WI38 (cell line): Measurements from ENCODE around the gene LMF2.
A peak's percentile ranks its signal among the peaks of the same experiment; 100 is the strongest.

Source experiments
- H3K4me3 ChIP-seq: 2 replicates; pipeline ENCODE4 v1.5.1; 2011; ENCODE audit warnings: low read depth, mild to moderate bottlenecking, control low read depth, low read length
- CTCF ChIP-seq: IDR thresholded peaks from 2 replicates; pipeline ENCODE4 v1.5.1; 2012; ENCODE audit warnings: low read depth, mild to moderate bottlenecking, control low read depth, low read length

Gene LMF2

DNA sequence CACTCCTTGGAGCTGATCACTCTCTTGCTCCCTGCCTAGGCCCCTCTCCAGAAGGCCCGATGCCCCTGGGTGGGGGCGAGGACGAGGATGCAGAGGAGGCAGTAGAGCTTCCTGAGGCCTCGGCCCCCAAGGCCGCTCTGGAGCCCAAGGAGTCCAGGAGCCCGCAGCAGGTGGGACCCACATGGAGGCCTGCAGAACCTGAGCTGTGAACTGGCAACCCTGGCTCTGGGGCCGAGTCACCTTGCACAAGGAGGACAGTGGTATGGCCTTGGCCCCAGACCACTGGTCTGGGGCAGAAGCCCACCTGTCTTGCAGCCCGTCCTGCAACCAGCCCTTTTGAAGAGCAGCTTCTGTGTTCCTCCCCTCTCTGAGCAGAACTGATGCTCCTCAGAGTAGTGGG is 11.6 kb upstream of the LMF2 start:
- H3K4me3 ChIP-seq = no peak overlapping the region
- no peak for TF ChIP-seq CTCF

DNA sequence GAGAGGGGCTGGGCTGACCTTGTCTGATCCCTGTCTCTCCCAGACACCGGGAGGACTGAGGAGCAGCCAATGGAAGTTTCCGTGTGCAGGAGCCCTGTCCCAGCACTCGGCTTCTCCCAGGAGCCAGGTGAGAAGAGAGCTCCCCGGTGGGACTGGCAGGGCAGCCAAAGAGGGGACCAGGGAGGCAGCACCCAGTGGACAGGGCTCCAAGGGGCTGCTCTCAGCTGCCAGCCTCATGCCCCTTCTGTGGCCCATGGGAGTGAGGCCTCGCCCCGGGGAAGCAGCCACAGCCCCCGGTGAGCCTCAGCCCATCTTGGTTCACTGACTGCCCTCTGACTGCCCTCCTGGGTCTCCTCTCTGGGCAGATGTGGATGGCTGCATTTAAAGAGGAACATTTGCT is 11.1 kb upstream of the LMF2 start:
- no peak for TF ChIP-seq CTCF
- no peak overlapping the region for H3K4me3 ChIP-seq

DNA sequence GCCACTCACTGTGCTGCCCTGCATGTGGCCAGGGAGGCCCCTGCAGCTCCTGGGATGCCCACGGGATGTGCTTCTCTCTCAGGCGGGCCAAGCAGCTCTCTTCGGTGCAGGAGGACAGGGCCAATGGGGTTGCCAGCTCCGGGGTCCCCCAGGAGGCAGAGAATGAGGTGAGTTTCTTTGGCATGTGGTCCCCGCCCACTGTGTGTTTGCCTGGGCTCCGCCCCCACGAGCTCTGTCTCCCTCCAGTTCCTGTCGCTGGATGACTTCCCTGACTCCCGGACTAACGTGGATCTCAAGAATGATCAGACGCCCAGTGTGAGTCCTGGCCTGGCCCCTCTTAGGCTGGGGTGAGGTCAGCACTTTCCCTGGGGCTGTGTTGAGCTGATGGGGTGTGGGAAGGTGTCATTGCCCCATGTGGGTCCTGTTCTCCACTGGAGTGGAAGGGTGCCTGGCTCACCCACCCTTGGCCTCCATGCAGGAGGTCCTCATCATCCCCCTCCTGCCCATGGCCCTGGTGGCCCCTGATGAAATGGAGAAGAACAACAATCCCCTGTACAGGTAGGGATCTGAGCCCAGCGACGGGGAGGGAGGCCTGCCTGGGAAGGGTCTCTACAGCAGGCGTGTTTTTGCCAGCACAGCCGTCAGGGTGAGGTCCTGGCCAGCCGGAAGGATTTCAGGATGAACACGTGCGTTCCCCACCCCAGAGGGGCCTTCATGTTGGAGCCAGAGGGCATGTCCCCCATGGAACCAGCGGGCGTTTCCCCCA is 10.2 kb upstream of the LMF2 start:
- H3K4me3 ChIP-seq = no peak overlapping the region
- no peak for TF ChIP-seq CTCF

DNA sequence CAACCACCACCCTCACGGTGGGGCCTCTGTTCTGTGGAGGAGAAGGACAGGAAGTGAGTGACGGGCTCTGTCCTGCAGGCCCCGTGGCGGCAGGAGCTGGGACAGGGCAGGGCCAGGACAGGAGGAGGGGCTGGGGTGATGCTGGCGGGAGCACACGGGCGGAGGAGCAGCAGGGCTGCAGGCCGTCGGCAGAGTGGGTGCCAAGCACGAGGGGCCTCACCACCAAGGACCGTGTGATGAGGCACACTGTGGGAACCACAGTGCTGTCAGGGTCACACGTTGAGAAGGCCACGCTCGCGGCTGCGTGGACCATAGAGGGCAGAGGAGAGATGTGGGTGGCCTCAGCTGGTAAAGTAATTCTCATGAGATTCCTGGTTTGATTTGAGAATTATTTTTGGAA is 9.4 kb upstream of the LMF2 start:
- H3K4me3 ChIP-seq = no peak overlapping the region
- no peak for TF ChIP-seq CTCF

DNA sequence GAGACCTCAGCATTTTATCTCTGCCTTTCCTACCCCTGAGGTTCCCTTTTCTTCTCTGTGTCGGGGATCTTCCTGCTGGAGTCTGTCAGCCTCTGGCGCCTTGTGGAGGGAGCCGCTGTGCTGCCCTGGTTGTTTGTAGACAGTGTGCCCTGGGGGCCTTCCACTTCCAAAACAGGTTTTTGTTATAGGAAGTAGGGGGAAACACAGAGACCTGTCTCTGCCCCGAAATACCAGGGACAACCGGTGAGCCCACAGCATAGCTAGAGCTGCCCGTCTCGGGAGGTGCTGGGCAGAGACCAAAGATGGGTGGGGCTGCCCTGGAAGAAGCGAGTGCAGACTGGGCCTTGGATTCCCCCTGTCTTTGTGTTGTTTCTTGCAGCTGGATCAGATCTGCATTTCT is 8.6 kb upstream of the LMF2 start:
- TF ChIP-seq CTCF = no peak
- H3K4me3 ChIP-seq = no peak overlapping the region

DNA sequence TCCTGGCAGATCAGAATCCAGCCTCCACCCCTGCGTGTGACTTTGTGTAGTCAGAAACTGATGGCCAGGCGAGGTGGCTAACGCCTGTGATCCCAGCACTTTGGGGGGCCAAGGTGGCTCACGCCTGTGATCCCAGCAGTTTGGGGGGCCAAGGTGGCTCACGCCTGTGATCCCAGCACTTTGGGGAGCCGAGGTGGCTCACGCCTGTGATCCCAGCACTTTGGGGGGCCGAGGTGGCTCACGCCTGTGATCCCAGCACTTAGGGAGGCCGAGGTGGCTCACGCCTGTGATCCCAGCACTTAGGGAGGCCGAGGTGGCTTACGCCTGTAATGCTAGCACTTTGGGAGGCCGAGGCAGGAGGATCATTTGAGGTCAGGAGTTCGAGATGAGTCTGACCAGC is 5.7 kb upstream of the LMF2 start:
- no peak for TF ChIP-seq CTCF
- H3K4me3 ChIP-seq = no peak overlapping the region

- no peak for TF ChIP-seq CTCF
- peak overlapping the region; percentile 81 for H3K4me3 ChIP-seq
These were observed 1.4 kb upstream of the LMF2 start for GRCh38 chr22:50508897-50509296.
